ENCODE measurements around the gene NUTF2.

NUTF2 gene

GRCh38 chr16:67846320-67847063 lies at the start of gene NUTF2 (continued):
- TF ChIP-seq ZNF561 (tag by site-specific recombination; IDR thresholded peaks at IDR 0.05; ENCODE audit: borderline replicate concordance): peak; percentile 98
- TF ChIP-seq ZNF670 (tag by site-specific recombination; IDR thresholded peaks at IDR 0.05; ENCODE audit: low read depth): no peak
- no peak for TF ChIP-seq ZNF133 (tag by site-specific recombination; IDR thresholded peaks at IDR 0.05)
- 0 out of 2 replicates have a peak, but pooled peaks have one; percentile 20 for TF ChIP-seq YY1 (tag by site-specific recombination; IDR thresholded peaks at IDR 0.05)
- TF ChIP-seq ZFP3 (tag by site-specific recombination; IDR thresholded peaks at IDR 0.05; ENCODE audit: low read depth): no peak
- TF ChIP-seq ZNF148 (tag by site-specific recombination; IDR thresholded peaks at IDR 0.05; ENCODE audit: borderline replicate concordance): no peak
- TF ChIP-seq ZNF639 (tag by site-specific recombination; IDR thresholded peaks at IDR 0.05): 0 out of 2 replicates have a peak, but pooled peaks have one; percentile 44
- TF ChIP-seq PATZ1 (tag by site-specific recombination; IDR thresholded peaks at IDR 0.05): peak; percentile 99
- 0 out of 2 replicates have a peak, but pooled peaks have one; percentile 47 for TF ChIP-seq ZNF24 (tag by site-specific recombination; IDR thresholded peaks at IDR 0.05)
- 0 out of 2 replicates have a peak, but pooled peaks have one; percentile 12 for TF ChIP-seq ZNF518A (tag by site-specific recombination; conservative IDR thresholded peaks at IDR 0.05; ENCODE audit: low read depth)
- peak; percentile 64; the same call in 1 of the 2 replicates for TF ChIP-seq ZNF629 (tag by site-specific recombination; IDR thresholded peaks at IDR 0.05)
- TF ChIP-seq OSR2 (tag by site-specific recombination; IDR thresholded peaks at IDR 0.05): peak; percentile 64
- peak; percentile 93 for TF ChIP-seq KLF8 (tag by site-specific recombination; IDR thresholded peaks at IDR 0.05)
- peak; percentile 10; the same call in 1 of the 2 replicates for TF ChIP-seq ZBTB44 (tag by site-specific recombination; IDR thresholded peaks at IDR 0.05)
- 0 out of 2 replicates have a peak, but pooled peaks have one; percentile 61 for TF ChIP-seq ZNF2 (tag by site-specific recombination; IDR thresholded peaks at IDR 0.05)
- peak; percentile 90 for TF ChIP-seq ZBTB11 (tag by site-specific recombination; conservative IDR thresholded peaks at IDR 0.05; ENCODE audit: low read depth)
- TF ChIP-seq HIC1 (tag by site-specific recombination; IDR thresholded peaks at IDR 0.05): peak; percentile 92
